HCT116 (cell line): ENCODE results near the gene RGS10. TPM values are rescaled to one million over a fixed set of nuclear protein-coding genes. Genes with fewer than 3 reads are reported as not detected.
"Not testable (repeated sequence)": the region's sequence is repeated elsewhere in the genome, so short reads cannot be mapped to it uniquely, and the experiment has no call there.

Experiments used
- ATAC-seq: fragments of 200-7000 bp; cut with Tn5 transposase; 2 replicates; pipeline ENCODE4 v1.9.1; 2020; ENCODE audit warnings: mild to moderate bottlenecking, moderate library complexity
- BruUV-seq: library from RNA; stranded (reverse); fragments of 400-500 nt; replicated peaks from 2 replicates; lab custom pipeline; 2021; lab: Mats Ljungman, UMichigan
- CTCF ChIA-PET: fragments of 300-600 bp; sonication (Branson Sonifier 250); formaldehyde crosslinking; loops from one replicate; lab custom pipeline; 2021; ENCODE audit warnings: antibody characterized with exemption; lab: Charles Lee
- POLR2A ChIA-PET: fragments of 300-600, 350-600 bp; sonication (Branson Sonifier 250); formaldehyde crosslinking; loops from one replicate; lab custom pipeline; 2021; ENCODE audit warnings: antibody characterized with exemption; lab: Charles Lee
- RAD21 ChIA-PET, 2 experiments: fragments of 300-600 bp; sonication (Branson Sonifier 250); formaldehyde crosslinking; loops; one replicate each; lab custom pipeline; 2023; ENCODE audit warnings: low total read pairs in 2 of 2; ENCODE audit not compliant: uncharacterized antibody in 2 of 2, unreplicated experiment in 2 of 2, low non-redundant PET in 1 of 2; lab: Charles Lee
- DNase-seq: peaks from one replicate; pipeline ENCODE4 v3.0.0-alpha.2; 2010; ENCODE audit warnings: low read depth, low spot score
- H2AFZ ChIP-seq: fragments of 200-600 bp; shearing (Covaris generic), sonication (generic); 2 replicates; pipeline ENCODE4 v1.6.1; 2017; ENCODE audit warnings: low read depth, mixed run types, mixed read lengths, antibody characterized with exemption, low read length; ENCODE audit not compliant: poor library complexity, severe bottlenecking
- H3K27ac ChIP-seq: 2 replicates; pipeline ENCODE4 v1.5.1; 2012; ENCODE audit warnings: low read depth, low read length
- H3K27me3 ChIP-seq: fragments of 200-600 bp; sonication (generic); 2 replicates; pipeline ENCODE4 v1.6.1; 2016; ENCODE audit warnings: mixed run types, low read length, mixed read lengths; ENCODE audit not compliant: insufficient read depth
- H3K36me3 ChIP-seq, 2 experiments: fragments of 200-500 bp in 1 of 2; fragments of 200-600 bp in 1 of 2; sonication (Bioruptor generic) in 1 of 2; sonication (generic) in 1 of 2; 2 replicates each; pipeline versions ENCODE4 v1.5.1 to v1.6.1; 2014 to 2016; ENCODE audit warnings: low read length in 2 of 2, inconsistent platforms in 1 of 2, mixed read lengths in 1 of 2, mixed run types in 1 of 2; ENCODE audit not compliant: insufficient read depth in 2 of 2, control insufficient read depth in 1 of 2
- H3K4me1 ChIP-seq, 2 experiments: fragments of 200-600 bp in 1 of 2; sonication (generic) in 1 of 2; 2 replicates each; pipeline versions ENCODE4 v1.5.1 to v1.6.1; 2012 to 2017; ENCODE audit warnings: low read length in 2 of 2, inconsistent platforms in 1 of 2, mild to moderate bottlenecking in 1 of 2, mixed read lengths in 1 of 2, mixed run types in 1 of 2, moderate library complexity in 1 of 2; ENCODE audit not compliant: insufficient read depth in 2 of 2, control insufficient read depth in 1 of 2
- H3K4me2 ChIP-seq: fragments of 200-600 bp; sonication (generic); 2 replicates; pipeline ENCODE4 v1.6.1; 2017; ENCODE audit warnings: mixed run types, low read length, mixed read lengths
- H3K4me3 ChIP-seq, 2 experiments: fragments of 200-600 bp in 1 of 2; sonication (generic) in 1 of 2; replicated peaks in 1 of 2; 2 replicates each; pipeline ENCODE4 v1.5.1; 2011 to 2016; ENCODE audit warnings: low read length in 2 of 2, control low read depth in 1 of 2, low read depth in 1 of 2, mild to moderate bottlenecking in 1 of 2, mixed read lengths in 1 of 2, mixed run types in 1 of 2
- H3K79me2 ChIP-seq: fragments of 200-600 bp; sonication (generic); 2 replicates; pipeline ENCODE4 v1.6.1; 2017; ENCODE audit warnings: mild to moderate bottlenecking, mixed run types, low read length, moderate library complexity, mixed read lengths; ENCODE audit not compliant: insufficient read depth
- H3K9ac ChIP-seq: fragments of 200-600 bp; sonication (generic); 2 replicates; pipeline ENCODE4 v1.6.1; 2016; ENCODE audit warnings: low read length, mixed read lengths
- H3K9me2 ChIP-seq: fragments of 200-600 bp; sonication (generic), shearing (Covaris generic); 2 replicates; pipeline ENCODE4 v1.6.1; 2017; ENCODE audit warnings: mixed run types, mild to moderate bottlenecking, moderate library complexity; ENCODE audit not compliant: insufficient read depth
- H3K9me3 ChIP-seq, 2 experiments: fragments of 200-500 bp in 1 of 2; fragments of 200-600 bp in 1 of 2; sonication (Bioruptor generic) in 1 of 2; sonication (generic) in 1 of 2; 2 replicates each; pipeline ENCODE4 v1.6.1; 2014 to 2017; ENCODE audit warnings: low read length in 2 of 2, mixed read lengths in 2 of 2, inconsistent platforms in 1 of 2, low read depth in 1 of 2, mild to moderate bottlenecking in 1 of 2, mixed run types in 1 of 2, moderate library complexity in 1 of 2; ENCODE audit not compliant: control insufficient read depth in 1 of 2, insufficient read depth in 1 of 2
- H4K20me1 ChIP-seq: fragments of 200-600 bp; sonication (generic), shearing (Covaris generic); 2 replicates; pipeline ENCODE4 v1.6.1; 2017; ENCODE audit warnings: mixed run types, mild to moderate bottlenecking, moderate library complexity; ENCODE audit not compliant: insufficient read depth
- CEBPB ChIP-seq: IDR thresholded peaks from 2 replicates; pipeline ENCODE4 v1.6.1; 2012; ENCODE audit warnings: low read depth
- EGR1 ChIP-seq: IDR thresholded peaks from 2 replicates; pipeline ENCODE4 v1.6.1; 2012; ENCODE audit warnings: low read depth
- ELF1 ChIP-seq: IDR thresholded peaks from 2 replicates; pipeline ENCODE4 v1.6.1; 2012; ENCODE audit warnings: low read depth, borderline replicate concordance
- EZH2 ChIP-seq: fragments of 200-600 bp; sonication (generic); IDR thresholded peaks from 2 replicates; pipeline ENCODE4 v1.6.1; 2017; ENCODE audit warnings: antibody characterized with exemption, mixed run types
- EZH2phosphoT487 ChIP-seq: fragments of 200-600 bp; IDR thresholded peaks from 2 replicates; pipeline ENCODE4 v1.6.1; 2018; ENCODE audit warnings: antibody characterized with exemption, borderline replicate concordance
- FOSL1 ChIP-seq: IDR thresholded peaks from 2 replicates; pipeline ENCODE4 v1.6.1; 2012; ENCODE audit warnings: low read depth
- JUND ChIP-seq: IDR thresholded peaks from 2 replicates; pipeline ENCODE4 v1.6.1; 2012
- MAX ChIP-seq: IDR thresholded peaks from 2 replicates; pipeline ENCODE4 v1.6.1; 2012
- POLR2AphosphoS5 ChIP-seq: IDR thresholded peaks from 2 replicates; pipeline ENCODE4 v1.6.1; 2011; ENCODE audit warnings: mild to moderate bottlenecking, low read depth, low read length, moderate library complexity
- RAD21 ChIP-seq: IDR thresholded peaks from 2 replicates; pipeline ENCODE4 v1.6.1; 2012; ENCODE audit warnings: low read depth, mild to moderate bottlenecking
- REST ChIP-seq: IDR thresholded peaks from 2 replicates; pipeline ENCODE4 v1.6.1; 2012; ENCODE audit warnings: low read depth
- SRF ChIP-seq: IDR thresholded peaks from 2 replicates; pipeline ENCODE4 v1.6.1; 2012; ENCODE audit warnings: low read depth
- ZBTB33 ChIP-seq: IDR thresholded peaks from 2 replicates; pipeline ENCODE4 v1.6.1; 2011; ENCODE audit warnings: mild to moderate bottlenecking, low read length, moderate library complexity; ENCODE audit not compliant: insufficient replicate concordance; ENCODE audit errors: extremely low read depth
- ZFX ChIP-seq: fragments of 450-650 bp; IDR thresholded peaks from 2 replicates; pipeline ENCODE4 v1.6.1; 2017
- ZNF274 ChIP-seq: fragments of 200-500 bp; sonication (Bioruptor generic); IDR thresholded peaks from 2 replicates; pipeline ENCODE4 v1.6.1; 2014; ENCODE audit warnings: mild to moderate bottlenecking, low read depth, low read length, inconsistent platforms
- intact Hi-C: fragments of 100-400 bp; cut with micrococcal nuclease; formaldehyde crosslinking; loops from 2 replicates; pipeline ENCODE4 v1.10.0; 2022
- total RNA-seq: library from RNA; stranded (reverse); gene quantifications from one replicate; pipeline ENCODE4 v1.2.1, GENCODE V29; 2021; ENCODE audit not compliant: unreplicated experiment

Gene RGS10
- total RNA-seq, 1 experiment from 2014 or later, result 96.7 TPM

- no peaks in the 10 kb centered on the region for H3K79me2 ChIP-seq
- H3K9me3 ChIP-seq, result no peaks in the 10 kb centered on the region
- no peak for TF ChIP-seq ELF1
- TF ChIP-seq EGR1, result no peak
- TF ChIP-seq CEBPB, result no peak
- TF ChIP-seq ZFX, result no peak
- TF ChIP-seq ZBTB33, result no peak
- TF ChIP-seq EZH2, result no peak
- TF ChIP-seq JUND, result no peak
- TF ChIP-seq RAD21, result no peak
- no peak for TF ChIP-seq REST
- no peak for TF ChIP-seq FOSL1
- no peak for TF ChIP-seq MAX
- no peak for TF ChIP-seq EZH2phosphoT487
- no peak for TF ChIP-seq POLR2AphosphoS5
- TF ChIP-seq SRF, result no peak
- no peak for TF ChIP-seq ZNF274
- H3K27me3 ChIP-seq, result no peaks in the 10 kb centered on the region
- no peaks in the 10 kb centered on the region for H3K4me1 ChIP-seq
- no peak overlapping the region for H3K9ac ChIP-seq
- ATAC-seq (no peak), DNase-seq (no peak)
- H3K27ac ChIP-seq, result no peak overlapping the region
- no peaks in the 10 kb centered on the region for H3K36me3 ChIP-seq
- intact Hi-C loops, result no loop called here
- ChIA-PET CTCF (no interaction called here), POLR2A (no interaction called here), RAD21 (no interaction called here)
- H3K4me3 ChIP-seq, result no peak overlapping the region
- no peaks in the 10 kb centered on the region for H4K20me1 ChIP-seq
- no peak overlapping the region for H2AFZ ChIP-seq
- no peak overlapping the region for H3K4me2 ChIP-seq
- no peaks in the 10 kb centered on the region for H3K9me2 ChIP-seq
- no TSS peak for BruUV-seq
Observed at GRCh38 chr10:119562097-119562496, 19.6 kb upstream of the RGS10 start.

GRCh38 chr10:119559511-119559910, 17.0 kb upstream of the RGS10 start:
- H2AFZ ChIP-seq, H3K9me2 ChIP-seq, intact Hi-C loops, H3K9me3 ChIP-seq, H3K27me3 ChIP-seq, H3K79me2 ChIP-seq, H3K36me3 ChIP-seq, H3K4me2 ChIP-seq, H4K20me1 ChIP-seq, ATAC-seq, CTCF ChIA-PET, BruUV-seq, DNase-seq, H3K4me1 ChIP-seq, RAD21 ChIA-PET, H3K9ac ChIP-seq, POLR2A ChIA-PET, H3K4me3 ChIP-seq, H3K27ac ChIP-seq: not testable (repeated sequence)
